Neural crest cell (in vitro differentiated cells): ENCODE results near the gene CNTNAP2. TPM values are rescaled to one million over a fixed set of nuclear protein-coding genes. Genes with fewer than 3 reads are reported as not detected.

ENCODE experiments used
- DNase-seq: peaks from one replicate; pipeline ENCODE4 v3.0.0; 2021; ENCODE audit warnings: low read depth, mixed read lengths, low spot score
- H3K27ac Mint-ChIP-seq: one replicate; pipeline ENCODE4 v1.8.0; 2021; ENCODE audit warnings: mild to moderate bottlenecking, mixed read lengths; ENCODE audit not compliant: unreplicated experiment
- H3K27me3 Mint-ChIP-seq: 2 replicates; pipeline ENCODE4 v1.8.0; 2021; ENCODE audit warnings: low read depth, mild to moderate bottlenecking, mixed read lengths
- H3K36me3 Mint-ChIP-seq: 2 replicates; pipeline ENCODE4 v1.8.0; 2021; ENCODE audit warnings: low read depth, mild to moderate bottlenecking, mixed read lengths
- H3K4me1 Mint-ChIP-seq: 2 replicates; pipeline ENCODE4 v1.8.0; 2021; ENCODE audit warnings: mixed read lengths
- H3K4me3 Mint-ChIP-seq: one replicate; pipeline ENCODE4 v1.8.0; 2021; ENCODE audit warnings: mild to moderate bottlenecking, mixed read lengths
- H3K9me3 Mint-ChIP-seq: 2 replicates; pipeline ENCODE4 v1.8.0; 2021; ENCODE audit warnings: mixed read lengths
- total RNA-seq: library from RNA; stranded (reverse); gene quantifications from 2 replicates; pipeline ENCODE4 v1.2.1, GENCODE V29; 2021
- TF ChIP-seq, protein P1 (sequence below): fragments of 200-600 bp; sonication (generic); conservative IDR thresholded peaks from 2 replicates; pipeline ENCODE4 v1.5.0; 2021; ENCODE audit warnings: antibody characterized with exemption, mild to moderate bottlenecking

CNTNAP2 gene
- total RNA-seq, 1 donor from 2014 or later: 12.9 TPM

DNA sequence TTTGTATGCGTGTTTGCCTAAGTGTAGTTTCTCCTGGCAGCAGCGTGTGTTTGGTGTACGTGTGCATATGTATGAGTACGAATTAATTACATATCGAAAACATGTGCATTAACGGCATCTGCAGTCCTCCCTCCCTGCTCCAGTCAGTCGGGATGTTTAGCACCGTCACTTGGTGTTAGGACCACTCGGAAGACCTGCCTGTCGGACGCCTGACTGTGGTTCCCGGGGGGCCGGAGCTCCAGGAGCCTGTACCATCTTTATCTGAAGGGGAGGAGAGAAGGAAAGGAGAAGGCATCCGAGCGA is 1.1 kb upstream of the CNTNAP2 start:
- Mint-ChIP-seq H3K4me3 (peak overlapping the region; percentile 94), H3K27me3 (peaks cover 85% of the 10 kb centered on the region), H3K9me3 (no peaks in the 10 kb centered on the region), H3K4me1 (peaks cover 15% of the 10 kb centered on the region), H3K27ac (no peak overlapping the region), H3K36me3 (no peaks in the 10 kb centered on the region)
- DNase-seq: no peak
- TF ChIP-seq, protein P1, sequence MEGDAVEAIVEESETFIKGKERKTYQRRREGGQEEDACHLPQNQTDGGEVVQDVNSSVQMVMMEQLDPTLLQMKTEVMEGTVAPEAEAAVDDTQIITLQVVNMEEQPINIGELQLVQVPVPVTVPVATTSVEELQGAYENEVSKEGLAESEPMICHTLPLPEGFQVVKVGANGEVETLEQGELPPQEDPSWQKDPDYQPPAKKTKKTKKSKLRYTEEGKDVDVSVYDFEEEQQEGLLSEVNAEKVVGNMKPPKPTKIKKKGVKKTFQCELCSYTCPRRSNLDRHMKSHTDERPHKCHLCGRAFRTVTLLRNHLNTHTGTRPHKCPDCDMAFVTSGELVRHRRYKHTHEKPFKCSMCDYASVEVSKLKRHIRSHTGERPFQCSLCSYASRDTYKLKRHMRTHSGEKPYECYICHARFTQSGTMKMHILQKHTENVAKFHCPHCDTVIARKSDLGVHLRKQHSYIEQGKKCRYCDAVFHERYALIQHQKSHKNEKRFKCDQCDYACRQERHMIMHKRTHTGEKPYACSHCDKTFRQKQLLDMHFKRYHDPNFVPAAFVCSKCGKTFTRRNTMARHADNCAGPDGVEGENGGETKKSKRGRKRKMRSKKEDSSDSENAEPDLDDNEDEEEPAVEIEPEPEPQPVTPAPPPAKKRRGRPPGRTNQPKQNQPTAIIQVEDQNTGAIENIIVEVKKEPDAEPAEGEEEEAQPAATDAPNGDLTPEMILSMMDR: no peak

DNA sequence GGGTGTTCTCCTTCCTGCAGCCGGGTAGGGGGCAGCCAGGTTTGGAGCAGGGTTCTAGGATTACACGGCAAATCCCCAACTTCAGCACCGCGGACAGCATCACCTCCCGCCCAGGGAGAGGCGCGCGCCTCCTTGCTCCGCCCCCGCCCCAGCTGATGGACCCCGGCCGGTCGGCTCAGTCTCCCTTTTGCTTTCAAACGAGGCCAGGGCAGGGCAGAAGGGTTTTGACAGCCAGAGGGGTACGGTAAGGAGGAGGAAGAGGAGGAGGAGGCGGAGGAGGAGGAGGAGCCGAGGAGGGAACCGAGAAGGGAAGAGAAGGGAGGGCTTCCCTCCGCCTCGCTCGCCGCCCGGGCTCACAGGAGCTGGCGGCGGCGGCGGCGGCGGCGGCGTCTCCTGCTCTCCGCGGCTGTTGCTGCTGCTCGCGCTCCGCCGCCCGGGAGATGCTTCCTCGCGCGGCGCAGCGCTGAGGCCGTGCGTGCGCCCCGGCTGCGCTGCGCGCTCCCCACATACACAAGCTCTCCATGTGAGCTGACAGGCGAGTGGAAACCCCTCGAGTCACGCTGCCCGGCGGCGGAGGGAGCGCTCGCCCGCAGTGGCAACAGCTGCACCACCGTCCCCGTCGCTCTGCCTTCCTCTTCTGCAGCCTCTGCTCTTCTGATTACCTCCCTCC is 615 bp upstream of the CNTNAP2 start:
- H3K27ac Mint-ChIP-seq: no peak overlapping the region
- no peaks in the 10 kb centered on the region for H3K9me3 Mint-ChIP-seq
- H3K4me3 Mint-ChIP-seq: peak overlapping the region; percentile 94
- no peaks in the 10 kb centered on the region for H3K36me3 Mint-ChIP-seq
- DNase-seq: peak; percentile 92
- peaks cover 81% of the 10 kb centered on the region for H3K27me3 Mint-ChIP-seq
- TF ChIP-seq, protein P1: peak; percentile 23
- H3K4me1 Mint-ChIP-seq: peaks cover 15% of the 10 kb centered on the region

DNA sequence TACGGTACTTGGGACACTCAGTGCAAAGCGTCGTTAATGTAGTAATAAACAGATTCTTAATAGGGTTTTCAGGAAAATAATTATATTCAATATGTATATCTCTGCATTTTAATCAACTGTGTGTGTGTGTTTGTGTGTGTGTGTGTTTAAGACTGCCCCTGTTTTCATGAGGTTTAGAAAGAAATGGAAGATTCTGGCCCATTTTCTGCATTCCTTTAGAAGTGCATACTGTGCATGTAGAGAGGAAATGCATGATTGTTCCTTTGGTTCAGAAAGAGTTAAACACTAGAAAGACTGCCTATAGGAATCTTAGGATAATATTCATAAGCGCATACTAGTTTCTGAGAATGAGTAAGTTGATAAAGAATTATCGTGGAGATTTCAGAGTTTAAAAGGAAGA is 975 bp downstream of the CNTNAP2 start:
- no peaks in the 10 kb centered on the region for H3K36me3 Mint-ChIP-seq
- no peak for DNase-seq
- TF ChIP-seq, protein P1: no peak
- no peak overlapping the region for H3K27ac Mint-ChIP-seq
- H3K27me3 Mint-ChIP-seq: peaks cover 76% of the 10 kb centered on the region
- peak overlapping the region; percentile 58 for H3K4me3 Mint-ChIP-seq
- peaks cover 15% of the 10 kb centered on the region for H3K4me1 Mint-ChIP-seq
- H3K9me3 Mint-ChIP-seq: no peaks in the 10 kb centered on the region

DNA sequence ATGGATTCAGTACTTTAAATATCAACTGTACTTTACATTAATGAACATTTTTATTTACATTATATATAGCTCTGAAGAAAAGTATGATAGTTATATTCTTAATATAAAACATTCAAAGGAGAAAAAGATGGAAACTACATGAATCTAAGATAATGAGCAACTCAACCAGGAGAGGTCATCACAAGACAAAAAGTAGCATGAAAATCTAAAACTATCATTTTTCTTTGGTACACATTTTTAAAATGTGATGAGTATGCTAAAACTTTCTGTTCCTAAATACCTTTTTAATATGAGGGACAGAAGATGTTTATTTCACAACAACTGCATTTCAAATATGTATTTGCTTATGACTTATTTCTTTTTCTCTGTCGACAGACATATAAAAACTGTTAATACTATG is 2.4 kb downstream of the CNTNAP2 start:
- Mint-ChIP-seq H3K27me3 (peaks cover 72% of the 10 kb centered on the region), H3K4me1 (peaks cover 15% of the 10 kb centered on the region), H3K36me3 (no peaks in the 10 kb centered on the region), H3K9me3 (no peaks in the 10 kb centered on the region), H3K4me3 (no peak overlapping the region), H3K27ac (no peak overlapping the region)
- no peak for DNase-seq
- TF ChIP-seq, protein P1: no peak

DNA sequence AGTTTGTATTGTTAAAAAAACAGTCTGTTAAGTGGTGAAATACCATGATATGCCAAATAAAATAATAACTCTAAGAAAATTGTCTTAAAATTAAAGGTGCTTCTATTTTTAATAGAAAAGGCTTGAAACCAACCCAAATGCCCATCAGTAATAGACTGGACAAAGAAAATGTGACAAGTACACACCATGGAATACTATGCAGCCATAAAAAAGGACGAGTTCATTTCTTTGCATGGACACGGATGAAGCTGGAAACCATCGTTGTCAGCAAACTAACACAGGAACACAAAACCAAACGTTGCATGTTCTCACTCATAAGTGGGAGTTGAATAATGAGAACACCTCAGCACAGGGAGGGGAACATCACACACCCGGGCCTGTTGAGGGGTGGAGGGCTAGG is 7.1 kb downstream of the CNTNAP2 start:
- Mint-ChIP-seq H3K36me3 (no peaks in the 10 kb centered on the region), H3K27ac (no peak overlapping the region), H3K9me3 (no peaks in the 10 kb centered on the region), H3K27me3 (peaks cover 40% of the 10 kb centered on the region), H3K4me1 (no peaks in the 10 kb centered on the region), H3K4me3 (no peak overlapping the region)
- TF ChIP-seq, protein P1: no peak
- DNase-seq: no peak
